GM19328 (cell line): ENCODE data around the gene ODC1.

Experiments
- ATAC-seq: cut with Tn5 transposase; IDR thresholded peaks from one replicate; pipeline ENCODE4 v1.9.1; 2021; ENCODE audit warnings: mild to moderate bottlenecking, moderate library complexity; ENCODE audit not compliant: unreplicated experiment

Gene ODC1

DNA sequence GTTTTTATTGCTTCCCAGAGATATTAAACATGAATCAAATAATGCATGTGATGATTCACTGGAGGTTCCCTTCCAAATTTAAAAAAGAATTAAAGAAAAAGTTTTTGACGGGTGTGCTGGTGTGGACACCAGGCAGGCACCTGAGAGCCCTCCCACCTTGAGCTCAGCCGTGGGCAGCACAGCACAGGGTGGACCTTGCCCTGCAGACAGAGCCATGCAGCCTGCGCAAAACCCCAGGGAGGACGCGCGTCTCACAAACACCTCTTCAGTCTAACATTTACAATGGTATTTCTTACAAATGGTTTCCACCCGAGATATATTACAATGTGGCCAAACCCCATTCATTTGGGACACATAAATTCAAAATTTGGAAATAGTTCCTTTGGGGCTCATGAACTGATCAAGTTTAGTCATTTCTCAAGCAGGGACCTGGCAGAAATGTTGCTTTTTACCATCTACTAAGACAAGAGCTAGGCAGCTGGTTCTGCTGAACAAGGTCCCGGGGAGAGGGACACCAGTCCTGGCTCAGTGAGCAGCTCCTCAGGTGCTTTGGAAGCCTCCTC lies 45.4 kb downstream of the ODC1 start:
- ATAC-seq = no peak

DNA sequence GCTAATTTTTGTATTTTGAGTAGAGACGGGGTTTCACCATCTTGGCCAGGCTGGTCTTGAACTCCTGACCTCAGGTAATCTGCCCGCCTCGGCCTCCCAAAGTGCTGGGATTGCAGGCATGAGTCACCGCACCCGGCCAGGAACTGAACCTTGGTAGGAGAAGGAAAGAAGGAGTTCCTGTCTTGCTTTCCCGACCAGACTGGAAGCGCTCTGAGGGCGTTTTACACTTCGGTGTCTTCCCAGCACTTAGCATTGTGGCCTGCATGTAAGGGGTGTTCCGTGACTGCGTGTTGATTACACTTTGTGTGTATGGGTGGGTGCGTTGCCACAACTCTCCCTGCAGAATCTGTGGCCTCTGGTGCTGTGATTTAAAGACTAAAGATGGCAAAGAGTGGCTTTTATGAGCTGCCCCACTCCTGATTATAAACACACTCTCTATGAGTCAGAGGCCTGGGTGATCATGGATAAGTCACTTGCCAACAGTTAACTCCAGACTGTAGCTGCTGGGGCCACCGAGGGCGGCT lies 46.0 kb downstream of the ODC1 start:
- no peak for ATAC-seq

DNA sequence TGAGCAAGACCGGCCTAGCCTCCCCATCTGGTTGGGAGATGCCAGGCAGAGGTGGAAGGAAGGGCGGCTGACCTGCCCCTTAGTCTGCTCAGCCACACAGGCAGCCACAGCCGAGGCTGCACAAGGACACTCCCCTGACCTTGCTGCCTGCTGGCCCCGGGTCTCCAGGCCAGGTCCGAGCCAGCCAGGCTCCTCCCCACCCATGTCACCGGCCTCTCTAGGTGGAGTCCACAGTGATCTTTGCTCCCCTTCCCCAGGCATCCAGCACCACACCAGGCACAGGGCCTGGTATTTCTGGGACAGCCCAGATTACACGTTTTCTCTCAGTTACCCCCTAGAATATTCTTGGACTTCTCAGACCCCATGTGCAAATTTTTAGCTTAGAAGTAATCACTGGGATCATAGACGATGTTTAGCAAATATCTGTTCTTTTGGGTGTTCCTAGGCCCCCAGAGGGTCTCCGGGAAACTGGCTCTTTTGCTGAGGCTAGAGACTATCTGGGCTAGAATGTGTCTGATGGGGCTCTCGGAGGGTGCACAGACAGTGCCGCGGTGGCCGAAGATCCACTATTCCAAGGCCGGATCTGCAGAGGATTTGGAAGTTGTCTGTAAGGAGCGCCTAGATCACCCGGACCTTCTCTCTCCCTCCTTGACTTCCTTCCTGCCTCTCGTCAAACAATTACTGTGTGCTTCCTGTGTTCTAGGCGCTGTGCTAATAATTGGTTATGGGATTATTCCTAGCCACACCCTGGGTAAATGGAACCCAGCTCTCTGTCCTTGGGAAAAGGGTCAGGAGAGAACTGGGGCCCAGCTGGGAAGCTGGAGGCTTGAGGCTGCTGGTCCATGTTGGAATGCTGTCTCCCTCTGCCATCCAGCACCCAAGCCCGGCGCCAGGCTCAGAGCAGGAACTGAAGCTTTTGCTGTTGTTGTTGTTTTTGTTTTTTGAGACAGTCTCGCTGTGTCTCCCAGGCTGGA lies 46.9 kb downstream of the ODC1 start:
- ATAC-seq = no peak

DNA sequence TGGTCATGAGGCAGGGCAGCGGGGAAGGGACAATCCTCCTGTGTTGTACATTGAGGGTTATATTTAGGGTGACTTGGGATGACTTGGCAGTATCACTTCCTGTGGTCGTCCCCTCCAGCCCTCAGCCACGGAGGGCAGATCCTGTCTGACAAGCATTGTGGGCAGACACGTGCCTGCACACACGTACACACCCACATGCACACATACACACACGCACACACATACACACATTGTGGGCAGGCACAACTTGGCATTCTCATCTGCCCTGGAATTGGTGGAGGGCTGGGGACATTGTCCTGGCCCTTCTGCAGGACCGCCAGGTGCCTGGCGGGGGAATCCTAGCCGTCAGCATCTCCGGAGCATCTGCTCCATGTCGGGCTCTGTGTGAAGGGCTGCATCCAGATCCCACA lies 47.6 kb downstream of the ODC1 start:
- no peak for ATAC-seq

DNA sequence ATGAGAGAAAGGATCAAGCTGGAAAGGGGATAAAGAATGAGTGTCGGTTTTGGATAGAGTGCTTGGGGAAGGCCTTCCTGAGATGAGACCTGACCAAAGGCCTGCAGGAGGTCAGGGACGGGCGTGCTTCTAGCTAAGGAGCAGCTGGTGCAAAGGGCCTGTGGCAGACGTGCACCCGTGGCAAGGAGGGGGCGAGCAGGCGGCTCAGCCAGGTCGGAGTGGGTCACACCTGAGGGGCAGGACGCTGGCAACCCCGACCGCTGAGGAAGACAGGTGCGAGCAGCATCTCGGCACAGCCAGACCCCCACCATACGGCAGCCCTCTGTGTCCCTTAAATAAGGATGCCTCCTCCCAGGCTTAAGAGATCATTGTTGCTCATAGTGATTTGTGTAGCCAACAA lies 48.1 kb downstream of the ODC1 start:
- no peak for ATAC-seq

DNA sequence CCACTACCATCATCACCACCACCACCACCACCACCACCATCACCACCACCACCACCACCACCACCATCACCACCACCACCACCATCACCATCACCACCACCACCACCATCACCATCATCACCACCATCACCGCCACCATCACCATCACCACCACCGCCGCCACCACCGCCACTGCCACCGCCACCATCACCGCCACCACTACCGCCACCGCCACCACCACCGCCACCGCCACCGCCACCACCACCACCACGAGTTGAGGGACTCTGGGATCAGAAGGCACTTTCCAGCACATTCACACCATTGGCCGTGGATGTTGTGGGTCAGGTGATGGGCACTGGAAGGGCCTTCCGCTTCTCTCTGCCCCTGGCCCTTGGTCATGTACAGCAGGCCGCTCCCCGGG lies 48.8 kb downstream of the ODC1 start:
- ATAC-seq = no peak

DNA sequence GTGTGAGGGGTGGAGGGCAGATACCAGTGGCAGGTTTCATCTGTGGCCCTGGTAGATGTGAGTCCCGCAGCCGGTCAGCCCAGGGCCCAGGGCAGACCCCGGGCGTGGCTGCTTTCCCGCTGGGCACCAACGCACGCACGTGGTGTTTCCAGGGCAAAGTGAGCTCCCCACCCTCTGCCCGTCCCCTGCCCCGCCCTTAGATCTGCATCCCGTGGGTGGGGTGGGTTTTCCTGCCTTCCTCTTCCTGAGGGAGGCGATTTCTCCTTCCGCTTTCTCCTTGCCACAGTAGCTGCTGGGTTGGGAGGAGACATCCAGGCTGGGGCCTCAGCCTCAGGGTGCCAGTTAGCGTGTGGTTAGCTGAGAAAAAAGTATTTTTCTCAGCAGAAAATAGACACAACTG lies 49.6 kb downstream of the ODC1 start:
- no peak for ATAC-seq

DNA sequence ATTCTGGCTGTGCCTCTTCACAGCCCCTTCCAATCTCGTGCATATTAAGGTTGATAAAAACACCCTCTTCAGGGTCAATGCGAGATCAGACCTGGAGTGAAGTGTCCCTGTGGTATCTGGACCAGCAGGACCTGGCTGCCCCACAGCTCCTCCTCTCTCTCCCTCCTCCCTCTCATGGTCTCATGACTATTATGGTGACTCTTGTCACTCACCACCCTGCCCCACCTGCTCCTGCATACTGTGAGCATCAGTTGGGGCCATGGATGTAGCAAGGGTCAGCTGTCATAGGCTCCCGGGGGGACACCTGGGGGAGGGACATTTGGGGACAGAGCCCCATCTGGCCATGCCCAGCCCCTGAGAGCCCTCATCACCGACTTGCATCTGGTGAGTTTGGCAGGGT lies 50.2 kb downstream of the ODC1 start:
- no peak for ATAC-seq

DNA sequence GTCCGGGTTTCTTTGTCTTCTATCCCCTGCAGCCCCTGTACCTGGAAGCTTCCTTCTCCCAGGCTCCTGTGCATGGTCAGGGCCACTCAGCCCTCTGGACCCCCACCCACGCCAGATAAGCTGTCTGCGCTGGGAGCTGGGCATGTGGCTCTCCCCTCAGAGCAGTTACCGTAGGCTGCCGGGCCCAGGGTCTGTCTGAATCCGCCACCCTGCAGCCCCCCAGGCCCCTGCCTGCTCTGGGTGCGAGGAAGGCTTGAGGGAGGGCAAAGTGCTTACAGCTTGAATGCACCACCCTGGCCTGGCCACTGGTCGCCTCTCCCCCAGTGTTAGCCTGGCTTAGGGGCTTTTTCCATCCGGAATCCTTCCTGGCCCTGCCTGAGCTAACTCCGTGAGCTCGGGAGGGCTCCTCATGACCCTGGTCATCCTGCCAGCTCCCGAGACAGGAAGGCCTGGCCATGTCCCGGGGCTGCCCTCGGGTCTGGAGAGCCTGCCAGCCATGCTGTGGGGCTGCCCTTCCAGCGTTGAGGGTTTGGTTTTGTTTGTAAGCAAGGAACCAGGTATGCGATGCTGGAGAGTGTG lies 50.7 kb downstream of the ODC1 start:
- no peak for ATAC-seq

DNA sequence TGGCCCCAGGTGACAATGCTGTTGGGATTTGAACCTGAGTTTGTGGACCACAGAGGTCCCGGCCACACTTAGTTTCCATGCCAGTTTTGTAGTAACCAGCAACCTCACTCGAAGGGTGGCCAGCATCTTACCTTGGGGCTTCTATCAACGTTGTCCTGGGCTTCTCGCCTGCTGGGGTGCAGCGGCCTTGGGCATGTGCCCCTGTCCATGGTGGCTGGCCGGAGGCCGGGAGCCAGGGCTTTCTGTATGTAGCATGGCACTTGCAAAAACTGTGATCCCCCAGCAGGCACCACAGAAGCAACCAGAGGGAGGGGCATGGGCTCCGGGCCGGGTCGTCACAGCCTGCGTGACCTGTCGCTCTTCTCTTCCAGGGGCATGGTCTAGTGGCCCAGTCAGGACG lies 51.7 kb downstream of the ODC1 start:
- ATAC-seq = no peak

DNA sequence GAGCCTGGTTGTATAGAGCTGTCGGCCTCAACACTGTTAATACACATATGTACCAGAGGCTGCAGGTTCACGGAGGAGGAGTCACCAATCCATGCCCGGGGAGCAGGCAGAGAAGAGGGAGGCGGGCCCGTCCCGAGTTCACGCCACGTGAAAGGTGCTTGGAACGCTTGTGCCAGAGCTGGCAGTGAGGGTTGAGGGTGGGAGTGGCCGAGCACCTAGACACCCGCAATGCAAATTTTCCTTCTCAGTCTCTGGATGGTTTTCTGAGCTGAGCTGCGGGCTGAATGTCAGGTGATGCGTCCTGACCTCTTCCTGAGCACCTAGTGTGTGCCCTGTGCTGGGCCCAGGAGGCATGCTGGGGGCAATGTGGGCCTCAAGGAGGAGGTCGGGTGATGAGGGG lies 52.2 kb downstream of the ODC1 start:
- ATAC-seq = no peak

DNA sequence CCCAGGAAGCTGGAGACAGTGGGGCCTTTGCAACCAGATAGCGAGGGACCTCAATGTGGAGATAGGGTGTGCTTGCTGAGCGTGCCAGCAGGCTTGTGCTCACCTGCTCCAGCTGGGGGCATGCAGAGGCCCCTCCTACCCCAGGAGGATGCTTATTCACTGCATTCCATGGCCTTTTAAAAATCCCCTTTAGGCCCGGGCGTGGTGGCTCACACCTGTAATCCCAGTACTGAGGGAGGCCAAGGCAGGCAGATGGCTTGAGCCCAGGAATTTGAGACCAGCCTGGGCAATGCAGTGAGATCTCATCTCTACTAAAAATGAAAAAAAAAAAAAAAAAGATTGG lies 54.5 kb downstream of the ODC1 start:
- ATAC-seq = no peak

DNA sequence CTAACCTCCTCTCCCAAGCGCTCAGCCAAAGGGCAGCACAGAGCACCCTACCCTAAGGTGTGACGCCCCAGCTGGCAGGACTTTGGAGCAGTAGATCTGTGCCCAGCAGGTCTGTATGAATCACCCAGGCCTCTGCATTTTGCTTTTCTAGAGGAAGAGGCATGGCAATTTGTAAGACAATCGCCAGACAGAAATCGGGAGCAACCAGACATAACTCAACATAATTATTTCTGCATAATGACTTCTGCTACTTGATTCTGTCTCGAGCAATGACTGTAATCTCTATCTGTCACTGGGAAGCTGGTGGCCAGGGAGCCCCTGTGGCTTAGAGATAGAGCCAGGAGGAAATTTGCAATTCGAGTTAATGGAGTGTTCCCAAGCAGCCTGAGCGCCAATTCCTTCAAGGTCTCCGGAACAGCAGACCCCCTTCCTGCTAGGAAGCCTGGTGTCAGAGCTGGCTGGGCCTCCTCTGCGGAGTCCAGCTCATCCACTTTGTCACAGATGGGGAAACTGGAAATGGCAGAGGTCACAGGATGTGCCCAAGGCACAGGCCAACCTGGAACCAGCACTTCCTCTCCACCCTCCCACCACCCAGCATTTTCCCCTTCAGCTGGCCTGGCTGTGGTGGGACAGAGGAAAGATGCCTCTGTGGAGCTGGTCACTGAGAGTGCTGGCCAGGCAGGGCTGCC lies 55.0 kb downstream of the ODC1 start:
- ATAC-seq = no peak

DNA sequence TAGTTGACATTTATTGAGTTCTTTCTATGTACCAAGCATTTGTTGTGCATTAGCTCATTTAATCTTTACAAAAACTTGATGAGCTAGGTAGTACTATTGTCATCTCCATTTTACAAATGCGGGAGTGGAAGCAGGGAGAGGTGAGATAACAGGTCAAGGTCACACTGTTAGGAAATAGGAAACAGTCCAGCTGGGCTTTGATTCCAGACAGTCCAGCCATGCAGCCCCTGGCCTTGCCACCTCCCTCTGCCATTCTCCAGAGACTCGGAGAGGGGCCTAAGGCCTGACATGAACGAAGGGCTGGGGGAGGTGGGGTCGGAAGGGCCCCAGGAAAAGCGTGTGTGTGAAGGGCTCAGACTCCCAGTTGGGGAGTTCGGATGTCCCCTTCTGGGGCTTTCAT lies 55.6 kb downstream of the ODC1 start:
- ATAC-seq = no peak

DNA sequence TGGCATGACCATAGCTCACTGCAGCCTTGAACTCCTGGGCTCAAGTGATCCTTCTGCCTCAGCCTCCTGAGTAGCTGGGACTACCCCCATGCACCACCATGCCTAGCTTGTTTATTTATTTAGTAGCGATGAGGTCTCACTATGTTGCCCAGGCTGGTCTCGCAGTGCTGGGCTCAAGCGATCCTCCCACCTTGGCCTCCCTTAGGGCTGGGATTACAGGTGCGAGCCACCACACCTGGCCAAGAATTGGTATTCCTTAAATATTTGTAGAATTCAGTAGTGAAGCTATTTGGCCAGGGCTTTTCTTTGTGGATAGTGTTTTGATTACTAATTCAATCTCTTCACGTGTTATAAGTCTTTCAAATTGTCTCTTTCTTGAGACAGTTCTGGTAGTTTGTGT lies 56.0 kb downstream of the ODC1 start:
- no peak for ATAC-seq

DNA sequence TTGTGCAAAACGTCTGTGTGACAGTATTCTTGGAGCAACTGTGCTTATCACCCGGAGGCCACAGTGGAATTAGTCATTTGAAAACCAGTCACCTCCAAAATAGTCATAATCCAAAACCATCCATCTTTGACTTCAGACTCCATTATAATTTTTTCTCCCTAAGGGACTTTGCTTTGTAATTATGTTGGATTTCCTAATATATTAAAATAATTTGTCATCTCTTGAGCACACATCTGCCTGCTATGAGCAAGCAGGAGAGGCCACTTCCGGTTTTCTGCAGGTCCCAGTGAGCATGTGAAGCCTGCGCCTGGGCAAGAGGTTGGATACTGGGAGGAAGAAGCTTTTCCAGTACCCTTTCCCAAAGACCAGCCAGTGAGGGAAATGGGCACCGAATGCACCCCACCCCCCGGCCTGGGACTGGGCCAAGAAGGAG lies 57.7 kb downstream of the ODC1 start:
- no peak for ATAC-seq
